CD4-positive, alpha-beta T cell treated with Interleukin-4 for 1 hour (primary cell): ENCODE data around the gene CD2.

Source experiments
- DNase-seq, 2 donors: peaks; one replicate each; pipeline ENCODE4 v3.0.0-alpha.2; 2020 to 2022

CD2 gene

DNA sequence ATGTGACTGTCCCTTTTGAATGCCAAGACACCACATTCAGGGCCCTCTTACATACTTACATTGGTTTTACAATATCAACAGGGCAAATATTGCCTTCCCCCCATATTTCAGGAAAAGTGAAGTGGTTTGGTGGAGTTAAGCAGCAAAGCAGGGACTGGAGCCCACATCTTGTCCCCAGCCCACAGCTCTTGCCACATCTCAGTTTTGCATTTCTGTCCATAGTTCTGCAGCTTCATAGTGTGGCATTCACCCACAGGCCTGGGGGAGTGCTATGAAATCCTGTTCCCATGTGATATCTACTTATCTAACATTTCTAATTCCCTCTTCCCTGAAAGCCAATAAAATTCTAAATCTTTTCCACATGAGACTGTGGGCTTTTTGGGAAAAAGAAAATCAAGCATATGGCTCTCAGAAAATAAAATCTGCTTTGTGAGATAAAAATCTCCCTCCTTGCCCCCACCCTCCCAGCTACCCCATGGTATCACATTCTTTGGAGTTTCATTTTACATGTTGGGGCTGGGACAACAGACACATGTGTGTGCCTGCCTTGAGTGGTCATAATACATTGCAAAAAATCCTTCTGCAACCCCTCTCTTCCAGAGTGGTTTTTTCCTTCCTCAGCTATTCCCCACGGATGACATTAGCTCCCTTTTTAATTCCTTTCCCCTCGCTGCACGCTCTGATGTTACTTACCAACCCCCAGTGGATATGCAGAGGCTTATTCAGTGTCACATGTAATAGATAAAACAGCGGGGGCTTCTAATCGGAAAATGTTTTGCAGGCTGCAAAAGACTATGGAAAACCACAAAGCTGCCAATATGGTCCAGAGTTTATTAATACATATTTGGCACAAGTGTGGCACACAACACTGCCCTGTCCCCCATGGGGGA lies 20.5 kb upstream of the CD2 start:
- DNase-seq: no peak

DNA sequence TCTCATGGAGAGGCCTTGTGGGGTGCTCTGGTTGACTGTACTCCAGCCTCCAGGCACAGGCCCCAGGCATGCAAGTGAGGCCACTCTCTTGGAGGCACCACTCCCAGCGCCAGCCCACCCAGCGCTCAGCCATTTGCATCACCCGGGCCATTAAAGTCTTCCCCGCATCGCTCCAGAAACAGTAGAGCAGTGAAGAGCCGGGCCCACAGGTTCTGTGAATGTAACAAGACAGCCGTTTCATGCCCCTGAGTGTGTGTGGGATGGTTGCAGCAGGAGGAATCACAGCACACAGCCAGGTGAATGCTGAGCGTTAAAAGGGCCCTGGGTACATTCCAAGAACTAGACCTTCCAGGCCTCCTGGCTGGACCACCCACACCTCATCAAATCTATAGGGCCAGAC lies 19.0 kb upstream of the CD2 start:
- DNase-seq: no peak

DNA sequence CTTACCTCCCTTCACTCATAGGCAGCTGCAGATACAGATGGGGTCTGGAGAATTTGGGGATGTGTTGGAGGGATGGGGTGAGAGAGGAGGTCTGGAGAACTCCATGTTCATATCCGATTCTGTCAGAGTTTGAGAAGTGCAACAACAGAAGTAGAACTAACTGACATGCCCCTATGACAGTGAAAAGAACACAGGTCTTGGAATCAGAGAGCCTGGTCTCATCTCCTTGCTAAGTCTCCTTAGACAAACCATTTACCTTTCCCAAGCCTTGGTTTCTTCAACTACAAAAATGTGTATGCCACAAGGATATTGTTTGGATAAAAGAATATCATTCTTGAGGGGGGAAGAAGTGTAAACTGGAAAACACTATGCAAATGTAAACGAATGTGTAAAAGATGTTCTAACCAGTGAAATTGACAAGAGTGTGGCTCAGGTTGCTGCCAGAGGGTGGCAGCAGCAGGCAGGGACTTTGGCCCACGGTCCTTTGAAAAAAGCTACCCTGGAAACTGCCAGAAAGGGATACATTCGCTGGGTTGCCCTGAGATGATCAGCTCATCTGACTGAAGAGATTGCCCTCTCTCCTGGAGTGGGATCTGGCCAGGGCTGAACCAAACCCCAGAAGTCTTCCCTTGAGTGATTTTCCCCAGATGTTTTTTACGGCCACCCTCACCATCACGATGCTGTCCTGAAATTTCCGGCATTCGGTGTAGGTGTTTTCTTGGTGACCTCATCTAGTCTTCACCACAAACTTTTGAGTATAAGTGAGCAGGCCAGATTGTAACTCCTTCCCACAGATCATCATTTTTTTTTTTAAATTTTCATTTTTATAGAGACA lies 17.0 kb upstream of the CD2 start:
- DNase-seq: peak; percentile 82 to 87

DNA sequence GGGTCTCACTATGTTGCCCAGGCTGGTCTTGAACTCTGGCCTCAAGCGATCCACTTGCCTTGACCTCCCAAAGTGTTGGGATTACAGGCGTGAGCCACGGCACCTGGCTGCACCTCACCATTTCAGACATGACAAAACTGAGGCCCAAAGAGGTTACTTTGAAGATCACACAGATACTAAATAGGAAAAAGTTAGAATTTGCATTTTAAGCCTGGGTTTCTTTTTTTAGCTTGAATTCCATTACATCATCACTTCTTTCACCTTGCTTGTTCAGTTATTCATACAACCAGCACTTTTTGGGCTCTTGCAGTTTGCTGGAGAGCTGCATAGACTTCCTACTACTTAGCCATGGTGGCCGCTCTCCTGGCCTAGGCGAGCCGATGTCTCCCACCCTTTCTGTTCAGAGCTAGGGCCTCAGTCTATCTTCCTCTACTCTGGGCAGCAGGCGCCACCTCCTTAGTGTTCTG lies 16.3 kb upstream of the CD2 start:
- peak in 1 of 2 donors; percentile 76 for DNase-seq

DNA sequence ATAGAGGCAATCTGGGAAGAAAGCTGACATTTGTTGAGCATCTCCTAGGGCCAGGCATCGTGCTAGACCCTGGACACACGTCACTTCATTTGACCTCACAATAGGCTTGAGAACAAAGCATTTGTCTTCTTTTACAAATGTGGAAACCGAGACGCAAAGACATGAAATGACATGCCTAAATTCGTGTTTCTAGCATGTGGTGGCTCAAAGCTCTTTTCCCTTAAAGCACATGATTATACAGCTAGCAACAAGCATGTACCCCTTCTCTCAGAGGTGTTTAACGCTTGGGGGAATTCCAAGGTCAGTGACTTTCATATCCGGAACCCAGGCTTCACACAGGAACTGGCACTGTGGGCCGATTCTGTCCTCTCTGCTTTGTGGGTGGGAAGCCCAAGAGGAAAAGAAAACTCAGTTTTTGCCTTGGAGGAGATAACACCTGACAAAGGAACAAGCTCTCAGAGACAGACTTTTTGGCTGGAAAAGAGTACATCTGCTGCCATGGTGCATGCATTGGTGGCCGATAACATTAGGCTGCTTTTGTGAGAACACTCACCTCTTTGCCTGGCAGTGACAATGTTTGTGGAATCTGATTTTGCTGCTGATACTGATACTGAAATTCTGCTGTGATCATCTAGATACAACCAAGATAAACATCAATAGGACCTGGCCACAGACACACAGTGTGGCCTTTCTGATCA lies 15.4 kb upstream of the CD2 start:
- DNase-seq: peak; percentile 80 to 92

DNA sequence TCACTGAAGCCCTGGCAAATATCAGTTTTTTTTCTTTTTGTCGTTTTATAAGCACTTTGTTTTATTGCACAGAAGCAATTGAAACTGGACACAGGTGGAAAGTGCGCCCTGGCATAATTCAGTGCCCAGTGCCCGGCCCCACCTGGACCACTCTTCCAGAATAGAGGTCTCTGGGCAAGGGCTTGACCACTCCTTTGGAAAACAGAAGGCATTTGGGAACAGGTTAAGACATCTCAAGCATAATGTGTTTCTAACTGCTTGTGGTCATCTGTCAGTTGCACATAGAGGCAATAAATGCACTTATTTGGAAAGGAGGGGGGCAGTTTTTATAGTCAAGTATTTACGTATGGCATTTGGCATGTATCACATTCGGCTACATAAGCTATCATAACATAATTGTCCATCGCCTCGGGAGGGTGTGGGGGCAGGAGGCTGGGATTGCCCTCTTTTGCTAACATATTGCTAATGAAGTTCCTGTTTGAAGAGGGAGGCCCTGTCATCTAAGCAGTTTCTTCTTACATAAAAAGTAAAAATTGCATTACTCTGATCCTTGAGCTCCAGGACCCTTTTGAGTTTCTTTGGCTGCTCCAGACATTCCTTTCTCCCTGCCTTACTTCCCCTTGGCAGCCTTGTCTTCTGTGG lies 14.7 kb upstream of the CD2 start:
- no peak for DNase-seq

DNA sequence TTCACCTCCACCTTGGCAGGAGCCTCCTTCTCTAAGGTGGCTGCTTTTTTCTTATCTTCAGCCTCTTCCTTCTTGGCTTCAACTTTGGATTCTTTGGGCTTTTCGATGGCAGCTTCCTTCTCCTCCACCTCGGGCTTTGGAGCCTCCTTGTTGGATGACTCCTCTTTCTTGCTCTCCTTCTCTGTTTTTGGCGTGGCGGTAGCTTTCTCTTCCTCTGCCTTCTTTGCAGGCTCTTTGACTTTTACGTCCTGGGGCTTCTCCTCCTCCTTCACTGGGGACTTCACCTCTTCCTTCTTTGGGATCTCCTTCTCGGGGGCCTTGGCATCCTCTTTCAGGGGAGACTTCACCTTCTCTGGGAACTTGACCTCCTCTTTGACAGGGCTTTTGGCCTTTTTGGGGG lies 13.9 kb upstream of the CD2 start:
- no peak for DNase-seq

DNA sequence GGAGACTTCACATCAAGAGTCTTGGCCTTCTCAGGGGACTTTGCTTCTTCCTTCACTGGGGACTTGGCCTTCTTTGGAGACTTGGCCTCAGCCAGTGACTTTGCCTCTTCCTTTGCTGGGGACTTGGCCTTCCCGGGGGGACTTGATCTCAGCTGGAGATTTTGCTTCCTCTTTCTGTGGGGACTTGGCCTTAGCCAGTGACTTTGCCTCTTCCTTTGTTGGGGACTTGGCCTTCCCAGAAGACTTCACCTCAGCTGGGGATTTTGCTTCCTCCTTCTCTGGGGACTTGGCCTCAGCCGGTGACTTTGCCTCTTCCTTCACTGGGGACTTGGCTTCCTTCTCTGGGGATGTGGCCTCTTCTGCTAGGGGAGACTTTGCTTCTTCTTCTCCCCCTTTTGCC lies 13.5 kb upstream of the CD2 start:
- no peak for DNase-seq

DNA sequence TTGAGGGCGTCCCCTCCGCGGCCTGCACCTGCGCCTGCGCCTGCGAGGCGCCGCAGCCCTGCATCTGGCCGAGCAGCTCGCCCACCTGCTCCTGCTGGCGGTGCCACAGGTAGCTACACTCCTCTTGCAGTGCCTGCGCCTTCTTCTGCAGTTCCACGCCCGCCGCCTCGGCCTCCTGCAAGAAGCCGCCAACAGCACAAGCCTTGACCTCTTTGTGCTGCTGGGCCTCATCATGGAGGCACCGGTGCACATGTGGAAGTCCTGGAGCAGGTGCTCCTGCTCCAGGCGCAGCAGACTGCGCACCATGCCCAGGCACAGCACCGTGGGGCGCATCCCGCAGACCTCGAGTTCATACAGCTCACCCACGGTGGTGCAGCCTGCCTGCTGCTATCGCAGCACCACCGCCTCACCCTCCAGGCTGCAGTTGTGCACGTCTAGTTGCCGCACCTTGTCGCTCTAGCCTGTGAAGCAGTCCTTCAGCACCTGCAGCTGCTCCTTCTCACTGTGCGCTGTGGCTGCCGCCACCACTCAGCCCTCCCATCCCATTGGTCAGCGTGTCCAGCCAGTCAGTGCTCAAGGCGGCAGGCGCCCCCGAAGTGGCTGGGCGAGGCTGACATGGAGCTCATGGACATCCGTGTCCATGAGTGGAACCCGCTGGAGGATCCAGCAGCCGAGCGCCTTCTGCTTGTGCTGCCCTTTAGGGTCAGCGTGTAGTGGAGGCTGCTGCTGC lies 12.2 kb upstream of the CD2 start:
- DNase-seq: no peak

DNA sequence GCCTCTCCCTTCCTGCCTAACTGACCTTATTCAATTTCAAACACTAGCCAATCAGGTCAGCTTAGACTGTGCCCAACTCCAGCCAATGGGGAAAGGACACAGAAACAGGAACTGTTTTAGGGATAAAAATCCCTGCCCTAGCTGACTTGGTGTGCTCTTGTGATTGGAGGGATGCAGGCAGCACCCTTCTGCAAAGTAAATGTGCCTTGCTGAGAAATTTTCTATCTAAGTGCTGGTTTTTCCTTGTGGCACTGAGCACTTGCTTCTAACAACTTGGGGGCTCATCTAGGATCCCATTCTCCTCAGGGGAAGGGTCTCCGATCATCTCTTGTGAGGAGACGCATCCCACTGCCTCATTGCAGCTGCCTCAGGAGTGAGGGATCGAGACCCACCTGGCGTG lies 10.7 kb upstream of the CD2 start:
- DNase-seq: no peak

DNA sequence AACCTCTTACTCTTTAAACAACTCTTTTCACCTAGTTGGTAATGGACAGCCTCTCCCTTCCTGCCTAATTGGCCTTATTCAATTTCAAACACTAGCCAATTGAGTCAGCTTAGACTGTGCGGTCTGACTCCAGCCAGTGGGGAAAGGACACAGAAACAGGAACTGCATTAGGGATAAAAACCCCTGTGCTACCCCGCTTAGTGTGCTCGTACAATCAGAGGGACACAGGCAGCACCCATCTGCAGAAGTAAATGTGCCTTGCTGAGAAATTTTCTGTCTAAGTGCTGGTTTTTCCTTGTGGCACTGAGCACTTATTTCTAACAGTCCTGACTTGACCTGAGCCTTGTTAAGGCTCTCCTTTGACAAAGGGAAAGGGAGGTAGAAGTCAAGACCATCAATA lies 6.0 kb upstream of the CD2 start:
- no peak for DNase-seq

DNA sequence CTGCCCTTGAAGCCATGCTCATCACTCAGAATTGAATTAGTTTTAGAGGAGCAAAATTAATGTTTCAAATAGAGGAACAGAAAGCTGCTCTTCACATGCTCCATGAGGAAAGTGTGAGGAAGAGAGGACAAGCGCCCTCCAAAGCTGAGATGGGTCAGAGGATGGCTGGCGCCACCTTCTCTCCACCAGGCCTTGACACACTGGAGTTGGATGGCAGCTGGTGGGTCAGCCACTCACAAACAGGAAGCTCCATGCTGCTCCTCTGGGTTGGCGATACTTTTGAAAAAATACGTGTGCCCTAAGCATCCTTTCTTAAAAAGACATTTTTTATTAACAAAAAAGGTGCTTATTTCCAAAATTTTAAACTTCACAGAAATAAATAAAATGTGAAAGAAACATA lies 3.1 kb upstream of the CD2 start:
- DNase-seq: peak in 1 of 2 donors; percentile 26

DNA sequence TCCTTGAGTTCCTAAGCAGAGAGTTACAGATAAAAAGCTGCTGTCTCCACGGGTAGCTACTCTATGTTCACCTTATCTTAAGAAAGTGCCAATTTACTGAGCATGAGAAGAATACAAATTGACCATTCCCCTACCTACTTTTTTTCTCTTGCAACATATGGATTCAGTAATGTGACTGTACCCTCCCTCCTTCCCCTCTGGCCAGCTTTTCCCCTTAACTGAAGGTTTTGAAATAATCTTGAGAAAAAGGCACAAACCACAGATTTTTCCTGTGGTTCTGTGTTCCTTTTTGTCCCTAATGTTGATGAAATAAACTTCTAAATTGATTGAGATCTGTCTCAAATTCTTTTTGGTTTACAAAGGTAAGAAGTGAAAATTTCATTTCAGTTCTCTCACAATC lies 2.6 kb upstream of the CD2 start:
- DNase-seq: no peak

DNA sequence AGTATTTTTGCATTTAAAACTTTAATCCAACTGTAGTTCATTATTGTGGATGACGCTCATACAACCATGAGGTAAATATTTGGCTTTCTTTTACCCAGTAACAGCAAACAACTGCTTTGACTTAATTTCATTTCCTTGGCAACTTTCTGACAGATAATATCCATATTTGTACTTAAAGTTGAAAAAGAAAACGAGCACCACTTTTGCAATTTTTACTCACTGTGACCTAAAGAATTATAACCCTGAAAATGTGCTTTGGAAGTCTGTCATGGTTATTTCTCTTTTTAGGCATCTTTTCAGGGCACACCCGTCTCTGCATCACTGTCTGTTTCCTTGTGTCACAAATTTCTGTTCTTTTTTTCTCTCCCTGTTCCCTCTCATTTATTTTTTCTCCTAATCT lies 918 bp upstream of the CD2 start:
- DNase-seq: peak in 1 of 2 donors; percentile 56

DNA sequence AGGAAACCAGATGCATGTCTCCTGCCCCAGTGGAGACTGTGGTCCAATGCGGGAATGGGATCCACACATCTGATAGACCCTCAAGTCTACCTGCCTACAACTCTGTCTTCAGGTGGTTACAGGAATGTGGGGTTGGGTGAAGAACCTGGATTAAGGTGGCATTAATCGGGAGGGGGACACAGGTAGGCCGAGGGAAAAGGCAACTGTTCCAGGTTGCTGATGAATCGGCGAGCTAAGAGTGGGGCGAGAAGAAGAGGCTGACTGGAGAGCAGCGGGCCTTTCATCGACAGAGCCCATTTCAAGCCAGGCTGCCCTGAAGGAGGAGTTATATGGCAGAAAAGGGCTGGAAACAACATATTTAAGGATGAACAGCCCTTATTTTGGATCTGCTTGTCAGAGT lies 836 bp downstream of the CD2 start:
- DNase-seq: no peak

DNA sequence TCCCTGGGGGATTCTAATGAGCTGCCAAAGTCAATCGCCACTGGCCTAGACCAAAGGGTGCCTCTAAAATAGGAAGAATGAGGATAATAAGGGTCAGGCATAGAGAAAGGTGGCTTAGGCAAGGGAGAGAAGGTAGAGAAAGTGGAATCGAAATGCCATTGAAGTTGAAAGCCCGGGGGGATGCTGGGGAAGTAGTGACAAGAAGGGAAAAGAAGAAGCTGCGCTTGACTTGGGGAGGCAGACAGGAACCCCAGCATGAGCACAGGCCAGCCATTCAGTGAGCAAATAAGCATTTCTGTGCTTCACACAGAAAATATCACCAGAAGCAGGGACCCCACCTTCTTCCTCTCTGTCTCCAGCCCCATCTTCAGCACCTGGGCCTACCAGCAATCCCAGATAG lies 1.5 kb downstream of the CD2 start:
- DNase-seq: no peak

DNA sequence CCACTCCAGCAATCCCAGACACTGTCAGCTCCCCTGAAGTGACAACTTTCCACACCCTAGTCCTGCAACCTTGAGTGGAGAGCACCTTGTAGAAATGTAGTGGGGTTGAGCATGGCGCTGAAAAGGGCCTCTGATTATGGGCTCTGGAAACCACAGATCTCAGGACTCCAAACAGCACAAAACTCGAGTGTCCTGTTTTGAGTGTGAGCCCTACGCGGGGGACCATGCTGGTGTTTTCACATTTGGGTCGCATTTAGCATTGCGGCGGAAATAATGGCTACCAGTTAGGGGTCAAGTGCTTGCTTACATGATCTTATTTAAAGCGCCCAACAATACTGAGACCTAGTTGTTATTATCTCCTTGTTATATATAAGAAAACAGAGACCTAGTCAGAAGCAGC lies 1.9 kb downstream of the CD2 start:
- peak in 1 of 2 donors; percentile 45 for DNase-seq

DNA sequence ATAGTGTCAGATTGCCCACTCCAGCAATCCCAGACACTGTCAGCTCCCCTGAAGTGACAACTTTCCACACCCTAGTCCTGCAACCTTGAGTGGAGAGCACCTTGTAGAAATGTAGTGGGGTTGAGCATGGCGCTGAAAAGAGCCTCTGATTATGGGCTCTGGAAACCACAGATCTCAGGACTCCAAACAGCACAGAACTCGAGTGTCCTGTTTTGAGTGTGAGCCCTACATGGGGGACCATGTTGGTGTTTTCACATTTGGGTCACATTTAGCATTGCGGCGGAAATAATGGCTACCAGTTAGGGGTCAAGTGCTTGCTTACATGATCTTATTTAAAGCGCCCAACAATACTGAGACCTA lies 4.2 kb downstream of the CD2 start:
- peak in 1 of 2 donors; percentile 44 for DNase-seq

DNA sequence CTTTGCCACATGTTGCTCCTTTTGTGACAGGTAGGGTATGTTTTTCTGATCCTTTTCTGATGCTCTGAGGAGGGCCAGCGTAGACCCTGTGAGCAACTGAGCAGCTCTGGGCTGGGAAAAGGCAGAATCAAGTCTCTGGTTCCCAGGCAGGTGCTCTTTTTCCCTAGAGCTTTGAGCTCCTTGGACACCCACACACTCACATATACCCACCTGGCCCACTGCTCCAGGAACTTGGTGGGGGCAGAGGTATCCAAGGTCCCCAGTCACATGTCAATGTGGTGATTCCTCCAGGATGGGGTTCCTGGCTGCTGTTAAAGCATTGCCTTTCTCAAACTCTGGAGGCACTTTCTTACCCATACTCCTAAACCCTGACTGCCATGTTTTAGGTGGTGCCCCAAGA lies 5.4 kb downstream of the CD2 start:
- no peak for DNase-seq

DNA sequence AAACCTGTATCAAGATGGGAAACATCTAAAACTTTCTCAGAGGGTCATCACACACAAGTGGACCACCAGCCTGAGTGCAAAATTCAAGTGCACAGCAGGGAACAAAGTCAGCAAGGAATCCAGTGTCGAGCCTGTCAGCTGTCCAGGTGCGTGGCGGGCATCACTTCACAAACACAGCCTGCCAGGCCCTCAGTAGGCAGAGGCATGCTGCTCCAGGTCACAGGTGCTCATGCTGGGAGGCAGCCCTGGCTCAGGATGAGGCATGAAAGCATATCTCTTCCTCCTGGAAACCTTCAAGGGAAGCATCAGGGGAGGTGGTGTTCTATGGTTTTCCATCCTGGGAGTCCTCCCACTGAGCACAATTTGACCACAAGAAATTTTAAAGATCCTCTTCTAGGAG lies 6.3 kb downstream of the CD2 start:
- DNase-seq: no peak

DNA sequence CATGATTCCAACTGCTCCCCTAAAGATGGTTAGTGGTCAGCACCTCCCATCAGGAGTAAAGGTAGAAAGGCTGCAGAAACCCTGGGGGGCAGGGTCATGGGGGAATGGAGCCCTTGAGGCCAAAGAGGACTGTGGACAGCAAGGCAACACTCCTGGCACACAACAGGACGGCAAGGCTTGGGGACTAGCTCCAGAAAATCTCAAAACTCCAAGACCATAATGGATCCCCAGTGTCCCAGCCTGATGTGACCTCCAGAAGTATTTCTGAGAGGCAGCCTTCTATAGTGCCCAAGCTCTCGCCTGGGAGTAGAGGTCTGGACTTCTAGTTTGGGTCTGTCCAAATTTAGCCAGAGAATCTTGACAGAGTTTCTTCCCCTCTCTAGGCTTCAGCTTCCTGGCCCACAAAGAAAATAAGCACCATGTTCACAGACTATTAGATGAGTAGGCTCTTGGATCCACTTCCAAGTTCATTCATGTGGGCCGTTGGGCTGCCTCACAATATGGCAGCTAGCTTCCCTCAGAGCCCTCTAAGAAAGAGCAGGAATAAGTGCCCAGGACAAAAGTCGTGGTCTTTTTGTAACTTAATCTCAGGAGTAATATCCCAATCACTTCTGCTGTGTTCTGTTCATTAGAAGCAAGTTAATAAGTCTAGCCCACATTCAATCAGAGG lies 6.9 kb downstream of the CD2 start:
- DNase-seq: no peak

DNA sequence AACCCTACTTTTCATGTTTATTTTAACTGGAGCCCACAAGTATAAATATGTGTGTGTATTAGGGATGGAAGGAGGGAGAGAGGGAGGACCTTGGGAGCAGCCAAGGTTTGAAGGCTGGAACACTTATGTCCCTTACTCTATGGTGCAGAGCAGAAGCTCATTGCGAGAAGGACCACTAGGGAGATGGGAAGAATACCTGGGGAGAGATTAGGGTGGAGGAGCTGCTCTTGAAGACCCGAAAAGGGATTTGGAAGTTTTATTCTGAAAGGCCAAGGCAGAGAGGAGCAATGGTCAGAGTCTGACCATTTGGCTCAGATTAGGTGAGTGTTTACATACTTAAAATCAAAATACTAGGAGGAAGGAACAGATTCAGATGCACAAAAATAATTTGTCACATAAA lies 8.1 kb downstream of the CD2 start:
- DNase-seq: no peak
